Peyer's patch (tissue), 4 donors: ENCODE data around the gene SPAG6.

ENCODE experiments used
- POLR2A ChIP-seq, 2 donors: fragments of 450-650 bp; IDR thresholded peaks; one replicate each; pipeline ENCODE4 v1.5.1; 2017; ENCODE audit warnings: antibody characterized with exemption in 2 of 2, mild to moderate bottlenecking in 2 of 2, moderate library complexity in 2 of 2
- TF ChIP-seq, protein P1 (sequence below), 6 experiments: fragments of 450-650 bp in 4 of 6; fragments of 200-600 bp in 2 of 6; sonication (generic) in 1 of 6; IDR thresholded peaks; one replicate each; pipeline ENCODE4 v1.5.1; 2017 to 2019; ENCODE audit warnings: antibody characterized with exemption in 6 of 6, mild to moderate bottlenecking in 3 of 6, moderate library complexity in 1 of 6

DNA sequence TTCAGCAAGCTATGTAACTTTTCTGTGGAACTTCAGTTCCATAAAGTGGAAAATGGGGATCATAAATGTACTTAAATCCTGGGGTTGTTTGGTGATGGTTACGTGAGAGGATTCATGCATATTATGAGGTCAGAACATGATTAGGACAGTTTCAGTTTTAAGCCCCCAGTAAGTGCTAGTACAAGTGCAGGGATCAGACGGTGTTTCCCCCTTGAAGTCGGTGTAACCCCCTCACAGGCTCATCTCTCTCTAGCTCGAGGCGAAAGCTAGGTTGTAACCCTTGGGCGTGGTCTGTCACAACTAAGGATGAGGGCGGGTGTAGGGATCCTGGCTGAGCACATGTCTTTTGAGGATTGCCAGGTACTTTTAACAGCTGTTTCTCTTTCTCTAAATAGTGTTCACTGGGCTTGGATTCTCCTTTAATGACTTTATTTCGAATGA, 84.7 kb downstream of the SPAG6 start:
- TF ChIP-seq, protein P1, sequence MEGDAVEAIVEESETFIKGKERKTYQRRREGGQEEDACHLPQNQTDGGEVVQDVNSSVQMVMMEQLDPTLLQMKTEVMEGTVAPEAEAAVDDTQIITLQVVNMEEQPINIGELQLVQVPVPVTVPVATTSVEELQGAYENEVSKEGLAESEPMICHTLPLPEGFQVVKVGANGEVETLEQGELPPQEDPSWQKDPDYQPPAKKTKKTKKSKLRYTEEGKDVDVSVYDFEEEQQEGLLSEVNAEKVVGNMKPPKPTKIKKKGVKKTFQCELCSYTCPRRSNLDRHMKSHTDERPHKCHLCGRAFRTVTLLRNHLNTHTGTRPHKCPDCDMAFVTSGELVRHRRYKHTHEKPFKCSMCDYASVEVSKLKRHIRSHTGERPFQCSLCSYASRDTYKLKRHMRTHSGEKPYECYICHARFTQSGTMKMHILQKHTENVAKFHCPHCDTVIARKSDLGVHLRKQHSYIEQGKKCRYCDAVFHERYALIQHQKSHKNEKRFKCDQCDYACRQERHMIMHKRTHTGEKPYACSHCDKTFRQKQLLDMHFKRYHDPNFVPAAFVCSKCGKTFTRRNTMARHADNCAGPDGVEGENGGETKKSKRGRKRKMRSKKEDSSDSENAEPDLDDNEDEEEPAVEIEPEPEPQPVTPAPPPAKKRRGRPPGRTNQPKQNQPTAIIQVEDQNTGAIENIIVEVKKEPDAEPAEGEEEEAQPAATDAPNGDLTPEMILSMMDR (IDR thresholded peaks at IDR 0.05) = no peak
- TF ChIP-seq POLR2A (IDR thresholded peaks at IDR 0.05) = no peak
